MM.1S (cell line): ENCODE results near the gene HOXA13.

Source experiments
- EZH2 ChIP-seq: fragments of 300-600 bp; sonication (generic); optimal IDR thresholded peaks from 2 replicates; pipeline ENCODE3; 2017; ENCODE audit warnings: low read depth, mild to moderate bottlenecking, antibody characterized with exemption, low read length, mixed read lengths
- TF ChIP-seq, protein P1 (sequence below): fragments of 300-600 bp; sonication (generic); IDR thresholded peaks from 2 replicates; pipeline ENCODE4 v1.5.1; 2016; ENCODE audit warnings: antibody characterized with exemption, low read length, mixed read lengths

DNA sequence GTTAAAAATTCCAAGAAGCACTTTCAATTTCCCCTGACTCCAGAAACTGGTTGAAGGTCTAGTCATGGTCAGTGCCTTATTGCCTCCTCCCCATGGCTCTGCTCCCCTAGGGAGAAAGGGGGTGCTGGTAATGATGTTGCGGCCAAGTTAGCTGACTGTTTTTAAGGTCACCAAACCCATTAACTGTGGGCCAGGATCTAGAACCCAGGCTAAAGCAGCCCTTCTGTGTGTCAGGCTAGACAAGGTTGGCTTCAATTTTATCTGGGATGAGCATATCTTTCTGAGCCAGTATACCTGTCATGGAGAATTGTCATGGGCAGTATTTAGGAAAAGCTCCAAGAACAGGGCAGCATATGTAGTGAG is 11.2 kb upstream of the HOXA13 start:
- TF ChIP-seq, protein P1, sequence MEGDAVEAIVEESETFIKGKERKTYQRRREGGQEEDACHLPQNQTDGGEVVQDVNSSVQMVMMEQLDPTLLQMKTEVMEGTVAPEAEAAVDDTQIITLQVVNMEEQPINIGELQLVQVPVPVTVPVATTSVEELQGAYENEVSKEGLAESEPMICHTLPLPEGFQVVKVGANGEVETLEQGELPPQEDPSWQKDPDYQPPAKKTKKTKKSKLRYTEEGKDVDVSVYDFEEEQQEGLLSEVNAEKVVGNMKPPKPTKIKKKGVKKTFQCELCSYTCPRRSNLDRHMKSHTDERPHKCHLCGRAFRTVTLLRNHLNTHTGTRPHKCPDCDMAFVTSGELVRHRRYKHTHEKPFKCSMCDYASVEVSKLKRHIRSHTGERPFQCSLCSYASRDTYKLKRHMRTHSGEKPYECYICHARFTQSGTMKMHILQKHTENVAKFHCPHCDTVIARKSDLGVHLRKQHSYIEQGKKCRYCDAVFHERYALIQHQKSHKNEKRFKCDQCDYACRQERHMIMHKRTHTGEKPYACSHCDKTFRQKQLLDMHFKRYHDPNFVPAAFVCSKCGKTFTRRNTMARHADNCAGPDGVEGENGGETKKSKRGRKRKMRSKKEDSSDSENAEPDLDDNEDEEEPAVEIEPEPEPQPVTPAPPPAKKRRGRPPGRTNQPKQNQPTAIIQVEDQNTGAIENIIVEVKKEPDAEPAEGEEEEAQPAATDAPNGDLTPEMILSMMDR, result no peak
- TF ChIP-seq EZH2, result no peak
